Epithelial cell of esophagus (primary cell): ENCODE data around the gene EFNA3.
A peak's percentile ranks its signal among the peaks of the same experiment; 100 is the strongest.

ENCODE experiments used
- DNase-seq: peaks from one replicate; pipeline ENCODE4 v3.0.0; 2010; ENCODE audit warnings: low read depth
- H3K4me3 ChIP-seq: 2 replicates; pipeline ENCODE4 v1.5.1; 2011; ENCODE audit warnings: mild to moderate bottlenecking, low read length, control low read depth
- TF ChIP-seq, protein P1 (sequence below): IDR thresholded peaks from 2 replicates; pipeline ENCODE4 v1.5.1; 2011; ENCODE audit warnings: low read depth, mild to moderate bottlenecking, low read length, control low read depth, inconsistent platforms; ENCODE audit not compliant: insufficient read depth; ENCODE audit errors: missing control alignments

The EFNA3 gene

DNA sequence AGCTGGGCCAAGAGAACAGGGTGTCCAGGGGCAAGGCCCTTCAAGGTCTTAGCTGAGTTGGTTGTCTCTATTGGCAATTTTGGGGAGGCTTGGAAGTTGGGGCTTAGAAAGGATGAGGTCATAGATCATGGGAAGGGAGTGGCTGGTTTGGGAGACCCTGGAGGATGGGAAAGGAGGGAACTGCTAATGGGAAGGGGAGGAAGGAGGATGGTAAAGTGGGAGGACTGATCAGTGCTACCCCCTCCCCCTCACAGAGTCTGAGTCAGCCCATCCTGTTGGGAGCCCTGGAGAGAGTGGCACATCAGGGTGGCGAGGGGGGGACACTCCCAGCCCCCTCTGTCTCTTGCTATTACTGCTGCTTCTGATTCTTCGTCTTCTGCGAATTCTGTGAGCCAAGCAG is 10.0 kb upstream of the EFNA3 start:
- no peak for DNase-seq
- TF ChIP-seq, protein P1, sequence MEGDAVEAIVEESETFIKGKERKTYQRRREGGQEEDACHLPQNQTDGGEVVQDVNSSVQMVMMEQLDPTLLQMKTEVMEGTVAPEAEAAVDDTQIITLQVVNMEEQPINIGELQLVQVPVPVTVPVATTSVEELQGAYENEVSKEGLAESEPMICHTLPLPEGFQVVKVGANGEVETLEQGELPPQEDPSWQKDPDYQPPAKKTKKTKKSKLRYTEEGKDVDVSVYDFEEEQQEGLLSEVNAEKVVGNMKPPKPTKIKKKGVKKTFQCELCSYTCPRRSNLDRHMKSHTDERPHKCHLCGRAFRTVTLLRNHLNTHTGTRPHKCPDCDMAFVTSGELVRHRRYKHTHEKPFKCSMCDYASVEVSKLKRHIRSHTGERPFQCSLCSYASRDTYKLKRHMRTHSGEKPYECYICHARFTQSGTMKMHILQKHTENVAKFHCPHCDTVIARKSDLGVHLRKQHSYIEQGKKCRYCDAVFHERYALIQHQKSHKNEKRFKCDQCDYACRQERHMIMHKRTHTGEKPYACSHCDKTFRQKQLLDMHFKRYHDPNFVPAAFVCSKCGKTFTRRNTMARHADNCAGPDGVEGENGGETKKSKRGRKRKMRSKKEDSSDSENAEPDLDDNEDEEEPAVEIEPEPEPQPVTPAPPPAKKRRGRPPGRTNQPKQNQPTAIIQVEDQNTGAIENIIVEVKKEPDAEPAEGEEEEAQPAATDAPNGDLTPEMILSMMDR: no peak
- H3K4me3 ChIP-seq: no peak overlapping the region

DNA sequence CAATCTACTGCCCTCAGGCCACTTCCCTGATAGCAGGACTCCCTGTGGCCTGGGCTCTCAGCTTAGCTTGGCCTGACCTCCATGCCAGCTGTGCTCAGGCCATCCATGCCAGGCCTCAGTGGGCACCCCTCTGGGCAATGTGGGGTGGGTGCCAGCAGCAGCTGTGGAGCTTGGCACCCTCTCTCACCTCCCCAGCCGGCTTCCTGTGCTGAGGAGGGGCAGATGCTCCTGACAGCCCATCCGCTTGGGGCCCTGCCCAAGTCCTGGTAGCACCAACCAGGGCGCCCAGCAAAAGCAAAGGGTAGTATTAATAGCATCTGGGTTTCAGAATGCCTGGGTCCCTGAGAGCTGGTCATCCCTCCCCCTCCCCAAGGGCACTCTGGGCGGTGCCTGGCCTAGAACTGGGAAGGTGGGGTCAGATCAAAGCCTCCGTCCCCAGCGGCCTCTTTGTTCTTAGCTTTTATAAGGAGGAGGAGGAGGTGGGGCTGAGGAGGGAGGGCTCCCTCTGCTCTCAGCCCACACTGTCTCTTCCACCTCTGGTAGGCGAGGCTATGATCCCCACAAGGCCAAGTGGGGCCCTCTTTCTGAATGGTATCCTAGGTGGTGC is 9.0 kb upstream of the EFNA3 start:
- no peak for DNase-seq
- no peak overlapping the region for H3K4me3 ChIP-seq
- TF ChIP-seq, protein P1: no peak

DNA sequence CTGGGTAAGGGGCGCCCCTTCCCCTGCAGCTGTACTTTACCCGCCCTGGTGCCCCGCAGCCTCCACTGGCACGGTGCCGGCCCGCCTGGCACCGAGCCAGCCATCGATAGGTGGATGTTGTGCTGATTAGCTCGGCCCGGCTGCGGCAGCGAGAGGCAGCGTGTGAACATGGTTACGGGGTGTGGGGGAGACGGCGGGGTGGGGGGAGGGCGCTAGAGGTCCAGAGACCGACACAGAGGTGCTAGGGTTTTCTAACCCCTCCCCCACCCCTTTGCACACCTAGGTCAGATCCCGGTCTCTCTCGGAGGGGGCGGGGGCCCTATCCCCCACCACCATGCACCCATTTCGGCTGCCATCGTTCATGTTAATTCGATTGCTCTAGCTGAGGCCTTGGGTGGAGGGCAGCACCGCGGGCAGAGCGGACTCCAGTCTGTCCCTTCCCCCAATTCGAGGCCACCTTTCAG is 8.4 kb upstream of the EFNA3 start:
- TF ChIP-seq, protein P1: no peak
- H3K4me3 ChIP-seq: peak overlapping the region; percentile 39
- DNase-seq: no peak

DNA sequence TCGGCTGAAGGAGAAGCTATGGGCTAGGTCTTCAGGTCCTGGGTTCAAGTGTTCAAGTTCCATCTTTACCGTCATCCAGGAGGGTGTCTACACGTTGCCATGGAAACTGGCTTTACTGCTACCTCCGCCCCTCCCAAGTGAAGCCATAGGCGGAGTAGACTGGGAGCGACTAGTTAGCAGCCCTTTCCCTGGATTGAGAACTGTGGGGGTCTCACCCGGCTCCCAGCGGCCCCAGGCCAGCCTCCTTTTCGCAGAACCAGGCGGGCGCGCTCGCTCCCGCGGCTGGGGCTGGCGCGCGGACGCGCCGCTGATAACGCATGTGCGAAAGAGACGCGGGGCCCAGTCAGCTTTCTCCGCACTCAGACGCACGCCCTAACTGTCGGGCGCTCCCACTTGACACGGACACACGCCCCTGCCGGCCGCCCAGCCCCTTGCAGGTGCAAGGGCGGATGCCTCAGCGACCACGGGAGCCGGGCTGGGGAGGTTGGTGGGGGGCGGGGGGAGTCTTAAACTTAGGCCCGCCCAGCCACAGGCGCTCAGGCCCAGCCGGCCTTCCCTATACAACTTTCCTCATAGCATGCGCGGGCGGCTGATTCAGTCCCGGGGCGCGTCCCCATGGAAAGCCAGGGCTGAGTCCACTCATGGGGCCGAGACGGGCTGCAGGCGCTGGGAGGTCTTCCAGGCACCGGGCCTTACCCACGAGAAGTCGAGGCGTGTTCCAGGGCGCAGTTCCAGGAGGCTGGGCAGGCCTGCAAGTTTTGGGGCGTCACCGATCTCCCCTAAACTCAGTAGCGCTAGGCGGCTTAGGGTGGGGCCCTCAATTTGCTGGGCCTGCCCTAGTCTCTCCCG is 7.7 kb upstream of the EFNA3 start:
- TF ChIP-seq, protein P1: no peak
- peak; percentile 82 for DNase-seq
- peak overlapping the region; percentile 39 for H3K4me3 ChIP-seq

DNA sequence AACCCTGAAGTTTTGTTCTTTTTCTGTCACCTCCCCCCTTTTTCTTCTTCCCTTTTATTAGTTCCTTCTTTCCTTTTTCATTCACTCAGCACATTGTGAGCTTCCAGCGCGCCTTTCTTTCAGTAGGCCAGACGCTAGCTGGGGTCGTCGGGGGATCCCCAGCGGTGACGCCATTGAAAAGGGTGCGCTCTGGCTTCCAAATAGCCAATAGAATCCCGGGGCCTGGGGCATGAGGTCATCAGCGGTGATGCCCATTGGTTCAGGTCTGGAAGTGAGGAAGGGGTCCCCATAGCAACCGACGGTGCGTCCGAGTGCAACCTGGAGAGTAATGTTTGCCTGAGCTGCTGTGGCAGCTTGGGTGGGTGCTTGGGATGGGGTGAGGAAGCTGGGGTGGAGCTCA is 6.9 kb upstream of the EFNA3 start:
- TF ChIP-seq, protein P1: no peak
- no peak overlapping the region for H3K4me3 ChIP-seq
- DNase-seq: no peak

DNA sequence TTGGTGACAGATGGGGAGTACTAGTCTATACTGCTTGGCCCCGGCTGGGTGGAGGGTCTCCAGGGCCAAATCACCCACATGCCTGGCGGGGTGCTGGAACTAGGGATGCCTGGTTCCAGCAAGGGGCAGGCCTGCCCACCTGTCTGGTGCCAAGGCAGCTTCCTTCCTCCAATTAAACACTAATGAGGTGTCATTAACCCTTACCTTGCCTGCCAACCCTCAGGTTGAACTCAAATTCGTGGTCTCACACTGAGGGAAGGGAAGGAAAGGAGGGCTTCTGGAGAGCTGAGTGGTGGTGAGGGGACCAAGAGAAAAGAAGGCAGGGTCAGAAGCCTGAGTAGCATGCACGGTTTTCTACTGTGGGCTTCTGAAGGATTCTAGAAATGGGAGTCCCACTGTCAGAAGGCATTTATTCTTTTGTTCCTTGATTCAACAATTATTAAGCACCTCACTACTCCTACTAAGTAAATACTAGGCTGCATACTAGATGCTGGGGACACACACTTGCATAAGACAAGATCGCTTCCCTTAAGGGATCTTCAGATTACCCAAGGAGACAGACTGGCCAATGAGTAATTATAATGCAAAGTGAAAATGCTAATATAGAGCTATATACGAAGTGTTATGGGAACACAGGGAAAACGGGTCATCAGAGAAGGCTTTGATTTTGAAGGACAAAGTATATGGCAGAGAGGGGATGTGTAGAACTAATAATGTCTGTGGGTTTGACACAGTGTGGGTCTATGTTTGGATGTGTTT is 5.9 kb upstream of the EFNA3 start:
- H3K4me3 ChIP-seq: no peak overlapping the region
- DNase-seq: no peak
- TF ChIP-seq, protein P1: no peak
